GM12872 (cell line): ENCODE results near the gene ITM2C.

Experiments
- CTCF ChIP-seq: IDR thresholded peaks from 3 replicates; pipeline ENCODE4 v1.5.1; 2011; ENCODE audit warnings: low read depth, mild to moderate bottlenecking, low read length, moderate library complexity; ENCODE audit not compliant: insufficient read depth

The ITM2C gene

GRCh38 chr2:230830428-230830827 is 34.3 kb upstream of the ITM2C start:
- no peak for TF ChIP-seq CTCF

DNA sequence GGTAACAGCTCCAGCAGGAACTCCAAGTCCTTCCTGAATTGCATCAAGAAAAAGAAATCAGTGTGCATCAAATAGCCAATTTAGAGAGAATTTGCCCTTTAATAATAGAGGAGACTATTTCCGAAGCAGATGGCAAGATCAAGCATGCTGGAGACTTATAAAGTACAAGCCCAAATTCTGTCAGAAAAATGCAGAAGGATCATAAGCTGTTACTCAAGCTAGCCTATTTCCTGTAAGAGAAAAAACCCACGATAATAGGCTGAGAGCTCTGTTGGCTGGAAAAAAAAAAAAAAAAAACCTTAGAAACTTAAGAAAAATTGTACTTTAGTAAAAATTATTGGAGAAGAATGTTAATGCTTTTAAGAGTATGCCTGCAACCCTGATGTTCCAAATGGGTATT is 24.4 kb upstream of the ITM2C start:
- TF ChIP-seq CTCF = no peak

GRCh38 chr2:230842473-230842872 is 22.3 kb upstream of the ITM2C start:
- TF ChIP-seq CTCF = no peak

DNA sequence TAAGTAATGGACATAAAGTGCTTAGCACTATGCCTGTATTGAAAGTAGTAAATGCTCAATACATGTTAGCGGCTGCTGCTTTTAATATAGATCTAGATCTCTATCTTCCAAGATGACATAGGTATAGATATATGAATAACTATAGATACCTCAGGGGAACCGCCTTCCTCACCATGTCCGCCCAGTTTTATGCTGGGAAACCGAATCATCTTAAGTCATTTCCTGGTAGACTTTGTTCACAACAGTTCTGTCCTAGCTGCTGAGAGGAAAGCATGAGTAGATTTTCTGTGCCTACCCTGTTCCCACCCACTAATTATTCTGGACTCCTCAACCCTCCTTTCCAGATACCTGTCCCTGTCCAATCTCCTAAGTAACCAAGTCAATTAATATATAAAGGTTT is 21.6 kb upstream of the ITM2C start:
- TF ChIP-seq CTCF = no peak

- TF ChIP-seq CTCF = no peak
These were observed 18.4 kb upstream of the ITM2C start for GRCh38 chr2:230846360-230846759.

DNA sequence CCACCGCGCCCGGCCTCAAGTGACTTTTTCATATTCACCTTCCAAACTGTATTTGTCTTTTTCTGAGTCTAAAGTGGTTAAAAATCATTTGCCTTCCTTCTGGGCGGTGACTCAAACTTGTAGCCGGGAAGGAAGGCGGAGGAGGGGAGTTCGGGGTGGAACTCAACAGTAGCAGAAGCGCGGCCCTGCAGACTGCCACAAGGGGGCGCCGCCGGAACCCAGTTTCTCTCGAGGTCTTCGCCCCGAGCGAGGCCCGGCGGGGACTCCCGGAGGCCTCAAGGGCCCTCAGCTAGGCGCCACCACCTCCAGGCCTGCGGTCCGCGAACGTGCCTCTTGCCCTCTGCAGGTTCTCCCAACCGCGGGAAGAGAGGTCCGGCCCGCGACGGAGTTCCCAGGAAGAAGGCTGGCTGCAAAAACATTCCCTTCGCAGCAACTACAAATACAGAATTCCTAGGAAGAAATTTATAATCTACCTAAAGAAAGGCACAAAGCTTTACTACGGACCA is 16.8 kb upstream of the ITM2C start:
- TF ChIP-seq CTCF = peak; percentile 89

DNA sequence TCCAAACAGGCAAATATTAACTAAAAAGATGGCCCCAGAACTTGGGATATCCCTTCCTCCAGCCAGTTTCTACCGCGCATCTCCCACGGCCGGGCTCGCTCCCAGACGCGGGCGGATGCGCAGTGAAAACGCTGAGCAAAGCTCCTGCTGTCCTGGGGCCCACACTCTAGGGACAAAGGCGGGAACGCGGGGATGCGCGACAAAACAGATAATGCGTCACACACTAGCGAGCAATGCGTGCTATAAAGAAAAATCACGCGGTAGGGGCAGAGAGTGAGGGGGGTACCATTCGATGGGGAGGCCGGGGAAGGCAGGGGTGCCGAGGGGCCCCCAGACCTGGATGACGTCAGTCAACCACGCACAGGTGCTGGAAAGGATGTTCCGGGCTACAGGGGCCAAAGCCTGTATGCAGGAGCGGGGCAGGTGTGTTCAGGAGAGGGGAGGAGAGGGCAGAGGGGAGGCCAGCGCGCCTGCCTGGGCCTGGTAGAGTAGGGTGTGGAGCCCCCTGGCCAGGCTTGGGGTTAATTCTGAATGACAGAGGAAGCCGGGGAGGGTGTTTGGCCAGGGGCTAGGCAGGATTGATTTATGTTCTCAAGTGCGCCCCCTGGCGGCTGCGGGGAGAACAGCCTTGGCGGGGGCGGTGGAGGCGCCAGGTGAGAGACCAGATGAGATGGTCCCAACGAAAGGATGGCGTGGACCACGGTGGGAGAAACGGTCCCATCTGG is 14.9 kb upstream of the ITM2C start:
- TF ChIP-seq CTCF = peak; percentile 95
